Smooth muscle cell (in vitro differentiated cells): ENCODE measurements around the gene ME3. TPM values are rescaled to one million over a fixed set of nuclear protein-coding genes. Genes with fewer than 3 reads are reported as not detected.
"Not testable (repeated sequence)": the region's sequence is repeated elsewhere in the genome, so short reads cannot be mapped to it uniquely, and the experiment has no call there.

Experiments
- DNase-seq: peaks from one replicate; lab custom pipeline; 2025; ENCODE audit not compliant: unreplicated experiment; lab: John Stamatoyannopoulos, UW
- H2AFZ ChIP-seq: fragments of 200-600 bp; sonication (generic); 2 replicates; pipeline ENCODE4 v1.6.0; 2016; ENCODE audit warnings: antibody characterized with exemption, low read depth, mild to moderate bottlenecking
- H3F3A ChIP-seq: fragments of 200-600 bp; sonication (generic); 2 replicates; pipeline ENCODE4 v1.6.0; 2017; ENCODE audit warnings: antibody characterized with exemption, low read depth
- H3K27ac ChIP-seq: fragments of 200-600 bp; sonication (generic); 2 replicates; pipeline ENCODE4 v1.5.1; 2016; ENCODE audit warnings: low read depth, mild to moderate bottlenecking
- H3K27me3 ChIP-seq: fragments of 200-600 bp; sonication (generic); 2 replicates; pipeline ENCODE4 v1.6.1; 2016; ENCODE audit warnings: low read depth, mild to moderate bottlenecking
- H3K36me3 ChIP-seq: fragments of 200-600 bp; sonication (generic); 2 replicates; pipeline ENCODE4 v1.5.1; 2016; ENCODE audit warnings: low read depth
- H3K4me1 ChIP-seq: fragments of 200-600 bp; sonication (generic); 2 replicates; pipeline ENCODE4 v1.5.1; 2016; ENCODE audit warnings: low read depth
- H3K4me2 ChIP-seq: fragments of 200-600 bp; sonication (generic); 2 replicates; pipeline ENCODE4 v1.6.0; 2016; ENCODE audit warnings: mild to moderate bottlenecking
- H3K4me3 ChIP-seq: fragments of 200-600 bp; sonication (generic); 2 replicates; pipeline ENCODE4 v1.5.1; 2016; ENCODE audit warnings: mild to moderate bottlenecking
- H3K79me2 ChIP-seq: fragments of 200-600 bp; sonication (generic); 2 replicates; pipeline ENCODE4 v1.6.0; 2016; ENCODE audit warnings: low read depth, mild to moderate bottlenecking
- H3K9ac ChIP-seq: fragments of 200-600 bp; sonication (generic); 2 replicates; pipeline ENCODE4 v1.6.0; 2016; ENCODE audit warnings: low read depth
- H3K9me3 ChIP-seq: fragments of 200-600 bp; sonication (generic); replicated peaks from 2 replicates; pipeline ENCODE4 v1.5.1; 2016; ENCODE audit warnings: low read depth
- H4K20me1 ChIP-seq: fragments of 200-600 bp; sonication (generic); 2 replicates; pipeline ENCODE4 v1.6.0; 2016; ENCODE audit warnings: low read depth
- WGBS: methylation state at CpG from one replicate; pipeline ENCODE4 v1.1.7; 2016; ENCODE audit warnings: low lambda C conversion rate; 5-methylcytosine and 5-hydroxymethylcytosine counted together
- polyA plus RNA-seq: library from polyadenylated mRNA; unstranded; fragments of >200 nt; fragmentation: Nextera tagmentation; extraction: Ambion mirVana; gene quantifications from 2 replicates; pipeline ENCODE4 v1.2.1, GENCODE V29; 2016
- total RNA-seq: library from RNA; depleted of rRNA; stranded (reverse); fragments of >200 nt; gene quantifications from 2 replicates; pipeline ENCODE4 v1.2.3, GENCODE V29; 2014
- TF ChIP-seq, protein P1 (sequence below): fragments of 200-600 bp; sonication (generic); IDR thresholded peaks from 2 replicates; pipeline ENCODE4 v1.5.1; 2017; ENCODE audit warnings: borderline replicate concordance, mild to moderate bottlenecking, antibody characterized with exemption; ENCODE audit not compliant: insufficient read depth, poor library complexity, severe bottlenecking

Gene ME3
- total and polyA plus RNA-seq, 2 experiments from 2014 or later: 4.2 to 8.4 TPM

DNA sequence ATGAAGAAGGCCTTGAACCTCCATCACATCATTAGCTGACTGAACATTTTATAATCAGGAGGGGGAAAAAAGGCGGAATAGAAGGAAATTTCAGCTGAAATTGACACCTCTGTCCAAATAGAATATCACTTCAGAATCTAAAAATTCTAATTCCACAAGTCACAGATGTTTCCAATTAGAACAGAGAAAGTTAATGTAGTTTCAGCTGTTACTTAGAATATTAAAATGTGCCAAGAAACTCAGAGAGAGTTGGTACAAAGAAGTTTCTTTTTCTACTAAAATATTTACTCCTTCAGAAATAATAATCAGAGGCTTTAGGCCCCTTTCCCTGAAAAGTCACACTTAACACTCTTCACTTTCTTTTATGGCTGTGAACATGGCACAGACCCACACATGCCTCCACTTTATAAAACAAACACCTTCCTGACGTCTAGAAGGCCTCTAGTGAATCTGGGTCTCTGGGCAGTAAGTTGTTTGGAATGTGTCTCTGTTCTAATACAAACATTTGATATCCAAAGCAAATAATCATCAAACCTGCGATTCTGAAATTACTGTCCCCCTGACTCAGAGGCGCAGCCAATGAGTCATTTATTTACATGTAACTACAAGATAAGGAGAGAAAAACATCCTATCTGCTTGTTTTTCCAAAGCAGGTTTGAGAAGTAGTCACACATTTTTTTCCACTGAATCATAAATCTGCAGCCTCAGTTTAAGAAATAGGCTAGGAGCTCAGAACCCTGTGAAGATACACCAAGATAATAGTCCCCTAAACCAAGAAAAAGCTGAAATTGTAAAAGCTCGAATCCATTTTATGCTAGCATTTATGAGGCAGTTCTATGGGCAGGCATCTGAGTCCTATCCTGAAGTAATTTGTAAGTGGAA lies 148.4 kb downstream of the ME3 start:
- no peak for DNase-seq
- WGBS: 16% methylated on average over 5 of the region's 5 CpGs
- H3K9ac ChIP-seq: peak overlapping the region; percentile 88

DNA sequence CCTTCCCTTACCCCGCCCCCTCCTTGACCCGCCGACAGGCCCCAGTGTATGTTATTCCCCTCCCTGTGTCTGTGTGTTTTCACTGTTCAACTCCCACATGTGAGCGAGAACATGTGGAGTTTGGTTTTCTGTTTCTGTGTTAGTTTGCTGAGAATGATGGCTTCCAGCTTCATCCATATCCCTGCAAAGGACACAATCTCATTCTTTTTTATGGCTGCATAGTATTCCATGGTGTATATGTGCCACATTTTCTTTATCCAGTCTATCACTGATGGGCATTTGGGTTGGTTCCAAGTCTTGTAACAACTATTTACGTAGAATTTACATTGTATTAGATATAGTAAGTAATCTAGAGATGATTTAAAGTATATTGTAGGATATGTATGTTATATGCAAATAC lies 149.9 kb downstream of the ME3 start:
- H3F3A ChIP-seq: peaks cover 32% of the 10 kb centered on the region
- H3K79me2 ChIP-seq, H3K27ac ChIP-seq, H3K9me3 ChIP-seq, H4K20me1 ChIP-seq, H2AFZ ChIP-seq, H3K9ac ChIP-seq, H3K4me3 ChIP-seq, H3K27me3 ChIP-seq, DNase-seq, H3K36me3 ChIP-seq, H3K4me2 ChIP-seq: not testable (repeated sequence)
- H3K4me1 ChIP-seq: peaks cover 16% of the 10 kb centered on the region
- 95% methylated on average over 5 of the region's 5 CpGs for WGBS

More for the DNA sequence above, 148.4 kb downstream of the ME3 start:
- peak overlapping the region; percentile 78 for H3K4me2 ChIP-seq
- H2AFZ ChIP-seq: no peak overlapping the region
- peaks cover 26% of the 10 kb centered on the region for H3F3A ChIP-seq
- no peaks in the 10 kb centered on the region for H3K27me3 ChIP-seq
- H3K79me2 ChIP-seq: no peaks in the 10 kb centered on the region
- no peak overlapping the region for H3K4me3 ChIP-seq
- TF ChIP-seq, protein P1, sequence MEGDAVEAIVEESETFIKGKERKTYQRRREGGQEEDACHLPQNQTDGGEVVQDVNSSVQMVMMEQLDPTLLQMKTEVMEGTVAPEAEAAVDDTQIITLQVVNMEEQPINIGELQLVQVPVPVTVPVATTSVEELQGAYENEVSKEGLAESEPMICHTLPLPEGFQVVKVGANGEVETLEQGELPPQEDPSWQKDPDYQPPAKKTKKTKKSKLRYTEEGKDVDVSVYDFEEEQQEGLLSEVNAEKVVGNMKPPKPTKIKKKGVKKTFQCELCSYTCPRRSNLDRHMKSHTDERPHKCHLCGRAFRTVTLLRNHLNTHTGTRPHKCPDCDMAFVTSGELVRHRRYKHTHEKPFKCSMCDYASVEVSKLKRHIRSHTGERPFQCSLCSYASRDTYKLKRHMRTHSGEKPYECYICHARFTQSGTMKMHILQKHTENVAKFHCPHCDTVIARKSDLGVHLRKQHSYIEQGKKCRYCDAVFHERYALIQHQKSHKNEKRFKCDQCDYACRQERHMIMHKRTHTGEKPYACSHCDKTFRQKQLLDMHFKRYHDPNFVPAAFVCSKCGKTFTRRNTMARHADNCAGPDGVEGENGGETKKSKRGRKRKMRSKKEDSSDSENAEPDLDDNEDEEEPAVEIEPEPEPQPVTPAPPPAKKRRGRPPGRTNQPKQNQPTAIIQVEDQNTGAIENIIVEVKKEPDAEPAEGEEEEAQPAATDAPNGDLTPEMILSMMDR: no peak
- peaks cover 10% of the 10 kb centered on the region for H3K4me1 ChIP-seq
- peak overlapping the region; percentile 99 for H3K27ac ChIP-seq
- H3K9me3 ChIP-seq: no peaks in the 10 kb centered on the region
- H3K36me3 ChIP-seq: no peaks in the 10 kb centered on the region
- no peaks in the 10 kb centered on the region for H4K20me1 ChIP-seq

DNA sequence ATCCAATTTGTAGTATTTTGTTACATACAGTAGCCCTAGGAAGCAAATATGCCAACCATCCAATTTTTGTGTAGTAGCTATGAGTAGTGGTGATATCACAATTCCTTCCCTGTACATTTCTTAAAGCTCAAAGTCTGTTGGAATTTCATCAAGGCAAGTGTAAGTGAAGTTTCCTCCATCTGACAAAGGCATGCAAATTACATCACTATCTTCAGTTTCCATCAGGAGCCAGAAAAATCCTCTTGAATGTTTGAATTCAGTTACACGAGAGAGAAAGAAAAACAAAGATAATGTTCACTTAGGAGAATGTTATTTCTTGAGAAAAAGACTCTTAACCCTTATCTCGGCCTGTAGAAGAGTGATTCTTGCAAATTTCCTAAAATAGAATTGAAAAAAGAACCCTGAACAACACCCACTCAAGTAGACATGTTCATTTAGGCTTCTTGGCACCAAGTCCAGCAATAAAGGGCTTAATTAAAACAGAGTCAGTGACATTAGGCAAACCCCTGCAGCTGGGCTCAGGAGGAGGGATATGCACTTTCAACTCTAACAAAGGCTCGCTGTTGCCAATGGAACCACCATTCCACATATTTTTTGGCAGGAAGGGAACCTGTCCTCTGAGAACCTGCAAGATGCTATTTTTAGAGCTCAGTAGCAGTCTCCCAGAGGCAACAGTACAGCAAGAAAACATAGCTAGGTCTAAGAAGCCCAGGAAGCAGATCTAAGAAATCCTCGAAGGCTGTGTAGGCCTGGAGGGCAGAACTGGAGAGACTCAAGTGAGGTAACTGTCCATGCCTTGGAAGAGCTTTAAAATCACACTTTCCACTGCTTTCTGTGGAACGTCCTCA lies 153.1 kb downstream of the ME3 start:
- Histone ChIP-seq H3K27ac (peak overlapping the region; percentile 71), H3F3A (peaks cover 34% of the 10 kb centered on the region), H3K4me2 (peak overlapping the region; percentile 46), H3K4me1 (peaks cover 20% of the 10 kb centered on the region), H3K4me3 (no peak overlapping the region), H3K9me3 (no peaks in the 10 kb centered on the region), H3K79me2 (no peaks in the 10 kb centered on the region), H3K27me3 (no peaks in the 10 kb centered on the region), H3K9ac (no peak overlapping the region), H4K20me1 (no peaks in the 10 kb centered on the region), H2AFZ (no peak overlapping the region), H3K36me3 (no peaks in the 10 kb centered on the region)
- no peak for DNase-seq
- TF ChIP-seq, protein P1: no peak
- 19% methylated on average over 5 of the region's 5 CpGs for WGBS

DNA sequence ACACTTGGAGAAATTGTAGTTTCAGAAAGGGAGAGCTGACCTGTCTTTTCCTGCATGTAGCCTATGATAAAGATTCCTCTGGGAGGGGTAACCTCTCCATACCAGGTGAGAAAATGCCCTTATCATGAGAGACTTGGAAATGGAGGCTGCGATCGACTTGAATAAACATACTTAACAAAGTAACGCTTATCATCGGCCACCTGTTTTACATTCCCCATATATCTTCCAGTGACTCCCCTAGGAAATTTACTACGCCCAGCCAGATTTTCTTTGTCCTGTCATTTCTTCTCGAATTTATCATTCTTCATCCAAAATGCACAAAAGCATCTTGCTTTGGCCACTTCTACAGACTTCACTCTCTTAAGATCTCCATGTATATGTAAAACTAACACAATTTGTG lies 154.2 kb downstream of the ME3 start:
- no peaks in the 10 kb centered on the region for H3K9me3 ChIP-seq
- H3K4me2 ChIP-seq: no peak overlapping the region
- peak overlapping the region; percentile 71 for H3K27ac ChIP-seq
- H2AFZ ChIP-seq: no peak overlapping the region
- H3K27me3 ChIP-seq: no peaks in the 10 kb centered on the region
- TF ChIP-seq, protein P1: no peak
- no peak for DNase-seq
- no peaks in the 10 kb centered on the region for H3K79me2 ChIP-seq
- H3K4me3 ChIP-seq: no peak overlapping the region
- peaks cover 20% of the 10 kb centered on the region for H3K4me1 ChIP-seq
- 89% methylated on average over 6 of the region's 6 CpGs for WGBS
- no peaks in the 10 kb centered on the region for H4K20me1 ChIP-seq
- peaks cover 28% of the 10 kb centered on the region for H3F3A ChIP-seq
- H3K36me3 ChIP-seq: no peaks in the 10 kb centered on the region
- H3K9ac ChIP-seq: no peak overlapping the region
